ENCODE data around the gene GYS1. TPM values are rescaled to one million over a fixed set of nuclear protein-coding genes. Genes with fewer than 3 reads are reported as not detected.
A peak's percentile ranks its signal among the peaks of the same experiment; 100 is the strongest.
"Not testable (repeated sequence)": the region's sequence is repeated elsewhere in the genome, so short reads cannot be mapped to it uniquely, and the experiment has no call there.

Gene GYS1
- 53.2 and 56.2 TPM in 2 replicates for total RNA-seq
- long read RNA-seq, partial matches to known transcripts: 1 of 1 reads
- long read RNA-seq, other reads (novel, unspliced or antisense): 0 of 1 reads

DNA sequence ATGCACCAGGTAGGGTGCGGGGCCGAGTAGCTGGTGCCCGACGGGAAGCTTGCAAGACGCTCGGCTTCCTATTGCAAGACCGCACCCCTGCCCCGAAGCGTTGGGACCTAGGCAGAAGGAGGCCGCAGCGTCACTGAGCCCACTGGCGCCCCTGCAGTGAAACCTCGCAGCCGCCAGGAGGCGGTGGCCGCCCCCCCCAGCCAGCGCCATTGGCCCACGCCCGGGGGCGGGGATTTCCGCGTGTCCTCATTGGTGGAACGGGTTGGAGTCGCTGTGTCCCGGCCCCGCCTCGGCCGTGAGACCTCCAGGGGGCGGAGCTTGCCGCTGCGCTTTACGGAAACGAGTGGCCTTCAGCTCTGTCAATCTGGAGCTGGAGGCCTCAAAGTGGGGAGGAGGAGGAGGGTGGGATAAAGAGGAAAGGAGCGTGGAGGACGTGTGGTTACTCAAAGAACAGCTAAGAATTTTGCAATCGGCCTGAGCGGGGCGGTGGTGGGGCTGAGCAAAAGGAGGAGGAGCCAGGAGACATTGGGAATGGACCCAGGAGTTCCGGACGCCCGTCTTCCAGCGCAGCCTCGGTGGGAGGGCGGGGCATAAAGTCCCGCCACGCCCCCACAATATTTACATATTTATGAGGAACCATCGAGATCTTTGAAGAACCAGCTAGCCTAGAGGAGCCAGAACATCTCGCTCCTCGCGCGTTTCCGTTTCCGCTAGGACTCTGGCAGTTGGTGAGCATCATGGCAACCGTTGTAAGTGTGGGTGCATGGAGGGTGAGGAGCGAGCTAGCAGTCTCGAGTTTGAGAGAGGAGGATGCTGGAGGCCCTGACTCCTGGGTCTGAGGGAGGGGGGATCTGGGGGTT is at the start of gene GYS1, which contains the start of gene RUVBL2:
GYS1 (minus strand) TSS at position 135 of the 860 bp plus-strand sequence. CDS start 197 bp downstream, outside the sequence.
RUVBL2 (plus strand) TSS at position 713 of the 860 bp plus-strand sequence; CDS start at position 738, 25 bp downstream.
- no peaks in the 10 kb centered on the region for H3K9me3 Mint-ChIP-seq
- peak; percentile 98 for DNase-seq (ENCODE audit: low read depth, low spot score)
- H3K4me1 Mint-ChIP-seq: peaks cover 48% of the 10 kb centered on the region
- no peaks in the 10 kb centered on the region for H3K36me3 Mint-ChIP-seq (ENCODE audit: low read depth)
- H3K27ac Mint-ChIP-seq (ENCODE audit: unreplicated experiment): peak within 1 kb of the TSS; percentile 98
- TF ChIP-seq, protein P1, sequence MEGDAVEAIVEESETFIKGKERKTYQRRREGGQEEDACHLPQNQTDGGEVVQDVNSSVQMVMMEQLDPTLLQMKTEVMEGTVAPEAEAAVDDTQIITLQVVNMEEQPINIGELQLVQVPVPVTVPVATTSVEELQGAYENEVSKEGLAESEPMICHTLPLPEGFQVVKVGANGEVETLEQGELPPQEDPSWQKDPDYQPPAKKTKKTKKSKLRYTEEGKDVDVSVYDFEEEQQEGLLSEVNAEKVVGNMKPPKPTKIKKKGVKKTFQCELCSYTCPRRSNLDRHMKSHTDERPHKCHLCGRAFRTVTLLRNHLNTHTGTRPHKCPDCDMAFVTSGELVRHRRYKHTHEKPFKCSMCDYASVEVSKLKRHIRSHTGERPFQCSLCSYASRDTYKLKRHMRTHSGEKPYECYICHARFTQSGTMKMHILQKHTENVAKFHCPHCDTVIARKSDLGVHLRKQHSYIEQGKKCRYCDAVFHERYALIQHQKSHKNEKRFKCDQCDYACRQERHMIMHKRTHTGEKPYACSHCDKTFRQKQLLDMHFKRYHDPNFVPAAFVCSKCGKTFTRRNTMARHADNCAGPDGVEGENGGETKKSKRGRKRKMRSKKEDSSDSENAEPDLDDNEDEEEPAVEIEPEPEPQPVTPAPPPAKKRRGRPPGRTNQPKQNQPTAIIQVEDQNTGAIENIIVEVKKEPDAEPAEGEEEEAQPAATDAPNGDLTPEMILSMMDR (conservative IDR thresholded peaks at IDR 0.05): peak; percentile 99
- no peaks in the 10 kb centered on the region for H3K27me3 Mint-ChIP-seq (ENCODE audit: low read depth)
- H3K4me3 Mint-ChIP-seq: peak within 1 kb of the TSS; percentile 99

- H3K4me1 Mint-ChIP-seq; H3K27me3 Mint-ChIP-seq (ENCODE audit: low read depth); H3K9me3 Mint-ChIP-seq; H3K36me3 Mint-ChIP-seq (ENCODE audit: low read depth); H3K4me3 Mint-ChIP-seq; DNase-seq (ENCODE audit: low read depth, low spot score); H3K27ac Mint-ChIP-seq (ENCODE audit: unreplicated experiment): not testable (repeated sequence)
Measured at GRCh38 chr19:49042666-49043065, 49.6 kb upstream of the GYS1 start.

- TF ChIP-seq, protein P1 (conservative IDR thresholded peaks at IDR 0.05): no peak
- Mint-ChIP-seq H3K9me3 (no peaks in the 10 kb centered on the region), H3K27ac (ENCODE audit: unreplicated experiment) (no peak overlapping the region), H3K36me3 (ENCODE audit: low read depth) (no peaks in the 10 kb centered on the region), H3K4me1 (no peaks in the 10 kb centered on the region), H3K4me3 (no peak overlapping the region), H3K27me3 (ENCODE audit: low read depth) (no peaks in the 10 kb centered on the region)
- DNase-seq (ENCODE audit: low read depth, low spot score): no peak
Measured at GRCh38 chr19:49042177-49042576, 49.1 kb upstream of the GYS1 start.

DNA sequence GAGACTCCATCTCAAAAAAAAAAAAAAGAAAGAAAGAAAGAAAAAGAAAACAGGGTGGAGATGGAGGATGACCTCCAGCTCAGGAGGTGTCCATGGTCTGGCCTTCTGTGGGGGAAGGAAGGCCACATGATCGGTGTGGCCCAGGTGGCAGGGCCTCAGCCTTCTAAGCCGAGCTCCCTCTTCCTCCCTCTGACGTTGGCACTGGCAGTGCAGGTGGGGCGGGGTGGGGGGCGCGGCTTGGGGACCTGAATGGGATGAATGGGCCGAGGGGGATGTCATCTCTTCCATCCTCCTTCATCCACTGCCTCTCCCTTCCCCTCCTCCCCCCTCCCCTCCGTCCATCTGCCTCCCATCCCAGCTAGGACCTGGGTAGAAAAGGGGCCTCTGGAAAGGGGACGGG is 46.6 kb upstream of the GYS1 start:
- DNase-seq (ENCODE audit: low read depth, low spot score); H3K4me3 Mint-ChIP-seq; H3K27me3 Mint-ChIP-seq (ENCODE audit: low read depth); H3K27ac Mint-ChIP-seq (ENCODE audit: unreplicated experiment); H3K36me3 Mint-ChIP-seq (ENCODE audit: low read depth); H3K9me3 Mint-ChIP-seq; H3K4me1 Mint-ChIP-seq: not testable (repeated sequence)

DNA sequence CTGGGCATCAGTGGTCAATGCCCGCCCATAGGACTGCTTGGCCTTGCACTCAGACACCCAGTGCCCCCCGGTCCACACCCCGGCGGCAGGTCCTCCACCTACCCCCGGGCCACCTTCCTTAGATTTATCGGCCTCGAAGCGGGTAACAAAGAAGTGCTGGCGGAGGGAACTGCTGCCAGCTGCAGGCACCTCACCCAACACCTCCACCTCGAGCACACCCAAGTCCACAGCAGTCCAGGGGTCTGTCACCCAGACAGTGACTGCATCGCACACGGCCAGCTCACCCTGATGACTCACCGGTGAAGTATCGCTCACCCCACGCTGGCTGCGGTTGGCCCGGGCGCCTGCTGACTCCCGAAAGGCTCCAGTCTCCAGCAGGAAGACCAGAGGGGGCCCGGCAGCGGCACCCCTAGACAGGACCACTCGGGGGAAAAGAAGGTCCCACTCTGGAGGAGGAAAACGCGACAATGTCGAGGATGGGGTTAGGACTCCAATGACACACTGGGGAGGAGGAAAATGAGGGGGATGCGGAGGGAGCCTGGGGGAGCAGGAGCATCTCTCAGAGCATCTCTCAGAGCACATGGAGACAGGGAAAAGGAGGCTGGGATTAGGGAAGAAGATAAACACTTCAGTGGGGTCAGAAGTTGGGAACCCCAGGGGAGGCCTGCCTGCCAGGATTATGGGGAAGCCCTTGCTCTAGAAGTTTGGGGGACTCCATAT is 45.6 kb upstream of the GYS1 start:
- not testable (repeated sequence) for H3K4me1 Mint-ChIP-seq; H3K36me3 Mint-ChIP-seq (ENCODE audit: low read depth); H3K27ac Mint-ChIP-seq (ENCODE audit: unreplicated experiment); H3K4me3 Mint-ChIP-seq; H3K27me3 Mint-ChIP-seq (ENCODE audit: low read depth); H3K9me3 Mint-ChIP-seq; DNase-seq (ENCODE audit: low read depth, low spot score)

GRCh38 chr19:49038111-49038510 is 45.0 kb upstream of the GYS1 start:
- H3K27me3 Mint-ChIP-seq (ENCODE audit: low read depth); H3K36me3 Mint-ChIP-seq (ENCODE audit: low read depth); H3K9me3 Mint-ChIP-seq; DNase-seq (ENCODE audit: low read depth, low spot score); H3K4me1 Mint-ChIP-seq; H3K27ac Mint-ChIP-seq (ENCODE audit: unreplicated experiment); H3K4me3 Mint-ChIP-seq: not testable (repeated sequence)

DNA sequence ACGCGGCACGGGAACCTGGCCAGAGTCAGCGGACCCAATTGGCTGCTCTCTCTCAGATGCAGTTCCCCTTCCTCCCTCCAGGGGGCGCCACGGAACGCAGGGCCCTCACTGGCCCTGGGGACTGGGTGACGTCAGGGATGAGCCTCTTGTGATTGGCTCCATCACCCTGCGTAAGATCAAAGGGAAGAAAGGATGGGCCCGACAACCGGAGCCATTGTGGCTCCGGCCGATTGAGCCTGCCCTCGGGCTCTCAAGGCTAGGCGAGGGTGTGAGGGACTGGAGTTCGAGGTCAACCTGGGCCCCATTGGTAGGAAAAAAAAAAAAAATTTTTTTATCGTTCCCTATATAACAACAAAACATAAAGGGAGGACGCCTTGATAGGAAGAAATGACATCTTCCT is 43.7 kb upstream of the GYS1 start, which contains the start of gene CGB1:
CGB1 (minus strand) TSS at position 81 of the 400 bp plus-strand sequence. CDS start 184 bp downstream, outside the sequence.
- not testable (repeated sequence) for H3K36me3 Mint-ChIP-seq (ENCODE audit: low read depth); H3K27me3 Mint-ChIP-seq (ENCODE audit: low read depth); DNase-seq (ENCODE audit: low read depth, low spot score); H3K4me3 Mint-ChIP-seq; H3K27ac Mint-ChIP-seq (ENCODE audit: unreplicated experiment); H3K4me1 Mint-ChIP-seq; H3K9me3 Mint-ChIP-seq
- TF ChIP-seq, protein P1 (conservative IDR thresholded peaks at IDR 0.05): peak; percentile 54

Data from neural crest cell (in vitro differentiated cells).